HEK293 (cell line): Measurements from ENCODE around the gene NR3C1.
A peak's percentile ranks its signal among the peaks of the same experiment; 100 is the strongest.

Source experiments
- CTCF ChIA-PET: fragments of 350-600 bp; formaldehyde crosslinking; extraction: SDS; loops from one replicate; lab custom pipeline; 2021; ENCODE audit warnings: antibody characterized with exemption; lab: Yijun Ruan, JAX
- POLR2A ChIA-PET: fragments of 300-600 bp; formaldehyde crosslinking; extraction: SDS; loops from one replicate; lab custom pipeline; 2020; ENCODE audit warnings: antibody characterized with exemption, inconsistent platforms; lab: Yijun Ruan, JAX
- H3K27ac ChIP-seq: fragments of 200-500 bp; sonication (Bioruptor generic); 2 replicates; pipeline ENCODE4 v1.5.1; 2014; ENCODE audit warnings: low read depth, low read length, control low read depth, inconsistent platforms; ENCODE audit errors: extremely low read depth
- H3K36me3 ChIP-seq, 2 experiments: fragments of 200-500 bp in 1 of 2; sonication (Bioruptor generic) in 1 of 2; 1 replicate in 1 of 2; 2 replicates in 1 of 2; pipeline ENCODE4 v1.5.1; 2014 to 2017; ENCODE audit warnings: inconsistent platforms in 2 of 2, low read length in 2 of 2; ENCODE audit not compliant: control insufficient read depth in 2 of 2, insufficient read depth in 1 of 2
- H3K4me1 ChIP-seq: fragments of 200-500 bp; sonication (Bioruptor generic); 2 replicates; pipeline ENCODE4 v1.5.1; 2014; ENCODE audit warnings: mild to moderate bottlenecking, low read length, inconsistent platforms; ENCODE audit not compliant: control insufficient read depth, insufficient read depth
- H3K4me3 ChIP-seq: 2 replicates; pipeline ENCODE4 v1.5.1; 2011; ENCODE audit warnings: low read depth, mild to moderate bottlenecking, control low read depth, low read length, moderate library complexity
- H3K9me3 ChIP-seq: fragments of 200-500 bp; sonication (Bioruptor generic); 2 replicates; pipeline ENCODE4 v1.5.1; 2014; ENCODE audit warnings: low read depth, low read length, inconsistent platforms; ENCODE audit not compliant: control insufficient read depth, insufficient read depth
- HOXD13 ChIP-seq: sonication (generic); formaldehyde crosslinking; IDR thresholded peaks from 2 replicates; pipeline ENCODE4 v1.8.0; 2022; ENCODE audit warnings: missing genetic modification reagents, borderline replicate concordance
- OSR2 ChIP-seq: fragments of 450-650 bp; formaldehyde crosslinking; IDR thresholded peaks from 2 replicates; pipeline ENCODE4 v1.5.1; 2016; ENCODE audit warnings: missing biosample characterization, missing genetic modification characterization
- PRDM1 ChIP-seq: fragments of 450-650 bp; formaldehyde crosslinking; IDR thresholded peaks from 2 replicates; pipeline ENCODE4; 2016; ENCODE audit warnings: missing biosample characterization, missing genetic modification characterization
- PRDM10 ChIP-seq: fragments of 450-650 bp; formaldehyde crosslinking; IDR thresholded peaks from 2 replicates; pipeline ENCODE4 v1.5.1; 2016; ENCODE audit warnings: missing biosample characterization, missing genetic modification characterization
- YY2 ChIP-seq: fragments of 450-650 bp; formaldehyde crosslinking; IDR thresholded peaks from 2 replicates; pipeline ENCODE4 v1.5.1; 2016; ENCODE audit warnings: missing biosample characterization, missing genetic modification characterization
- ZBTB17 ChIP-seq: fragments of 450-650 bp; formaldehyde crosslinking; IDR thresholded peaks from 2 replicates; pipeline ENCODE4 v1.5.1; 2016; ENCODE audit warnings: missing biosample characterization, missing genetic modification characterization
- ZBTB20 ChIP-seq: fragments of 450-650 bp; formaldehyde crosslinking; IDR thresholded peaks from 2 replicates; pipeline ENCODE4 v1.5.1; 2016; ENCODE audit warnings: missing biosample characterization, missing genetic modification characterization
- ZFP69B ChIP-seq: fragments of 450-650 bp; formaldehyde crosslinking; IDR thresholded peaks from 2 replicates; pipeline ENCODE4 v1.5.1; 2016; ENCODE audit warnings: missing biosample characterization, missing genetic modification characterization
- ZNF138 ChIP-seq: fragments of 450-650 bp; formaldehyde crosslinking; IDR thresholded peaks from 2 replicates; pipeline ENCODE4 v1.5.1; 2016; ENCODE audit warnings: missing biosample characterization, missing genetic modification characterization, borderline replicate concordance
- ZNF19 ChIP-seq: fragments of 450-650 bp; formaldehyde crosslinking; IDR thresholded peaks from 2 replicates; pipeline ENCODE4; 2016; ENCODE audit warnings: missing biosample characterization, missing genetic modification characterization, low read depth
- ZNF350 ChIP-seq: fragments of 450-650 bp; formaldehyde crosslinking; IDR thresholded peaks from 2 replicates; pipeline ENCODE4 v1.5.0; 2017; ENCODE audit warnings: missing biosample characterization, mild to moderate bottlenecking, missing genetic modification characterization
- ZNF366 ChIP-seq: fragments of 450-650 bp; formaldehyde crosslinking; conservative IDR thresholded peaks from 2 replicates; pipeline ENCODE4 v1.5.1; 2016; ENCODE audit warnings: missing biosample characterization, missing genetic modification characterization
- ZNF37A ChIP-seq: fragments of 450-650 bp; IDR thresholded peaks from 2 replicates; pipeline ENCODE4 v1.5.1; 2018; ENCODE audit warnings: missing biosample characterization, missing genetic modification characterization
- ZNF433 ChIP-seq: fragments of 450-650 bp; formaldehyde crosslinking; IDR thresholded peaks from 2 replicates; pipeline ENCODE4 v1.5.1; 2016; ENCODE audit warnings: missing biosample characterization, missing genetic modification characterization, low read depth
- ZNF514 ChIP-seq: fragments of 450-650 bp; formaldehyde crosslinking; IDR thresholded peaks from 2 replicates; pipeline ENCODE4 v1.5.1; 2016; ENCODE audit warnings: missing biosample characterization, missing genetic modification characterization
- ZNF585B ChIP-seq: fragments of 450-650 bp; formaldehyde crosslinking; IDR thresholded peaks from 2 replicates; pipeline ENCODE4 v1.5.1; 2016; ENCODE audit warnings: missing biosample characterization, missing genetic modification characterization
- ZNF621 ChIP-seq: fragments of 450-650 bp; formaldehyde crosslinking; IDR thresholded peaks from 2 replicates; pipeline ENCODE4 v1.5.1; 2017; ENCODE audit warnings: missing biosample characterization, missing genetic modification characterization
- ZNF623 ChIP-seq: fragments of 450-650 bp; formaldehyde crosslinking; IDR thresholded peaks from 2 replicates; pipeline ENCODE4 v1.5.1; 2016; ENCODE audit warnings: missing biosample characterization, missing genetic modification characterization
- ZNF785 ChIP-seq: fragments of 450-650 bp; formaldehyde crosslinking; IDR thresholded peaks from 2 replicates; pipeline ENCODE4 v1.5.1; 2016; ENCODE audit warnings: missing biosample characterization, missing genetic modification characterization
- ZNF791 ChIP-seq: fragments of 450-650 bp; formaldehyde crosslinking; IDR thresholded peaks from 2 replicates; pipeline ENCODE4 v1.5.1; 2016; ENCODE audit warnings: missing biosample characterization, missing genetic modification characterization
- ZNF792 ChIP-seq: fragments of 450-650 bp; formaldehyde crosslinking; IDR thresholded peaks from 2 replicates; pipeline ENCODE4 v1.5.1; 2016; ENCODE audit warnings: missing biosample characterization, missing genetic modification characterization
- ZSCAN18 ChIP-seq: fragments of 450-650 bp; formaldehyde crosslinking; IDR thresholded peaks from 2 replicates; pipeline ENCODE4 v1.5.1; 2016; ENCODE audit warnings: missing biosample characterization, missing genetic modification characterization
- ZSCAN30 ChIP-seq: fragments of 450-650 bp; IDR thresholded peaks from 2 replicates; pipeline ENCODE4 v1.5.1; 2018; ENCODE audit warnings: missing biosample characterization, mild to moderate bottlenecking, missing genetic modification characterization, moderate library complexity
- ZXDB ChIP-seq: fragments of 450-650 bp; formaldehyde crosslinking; IDR thresholded peaks from 2 replicates; pipeline ENCODE4 v1.5.1; 2016; ENCODE audit warnings: missing biosample characterization, missing genetic modification characterization
- TF ChIP-seq, protein P1 (sequence below): fragments of 450-650 bp; formaldehyde crosslinking; IDR thresholded peaks from 2 replicates; pipeline ENCODE4 v1.5.1; 2016; ENCODE audit warnings: missing biosample characterization, missing genetic modification characterization
- TF ChIP-seq, protein P2 (sequence below): fragments of 450-650 bp; formaldehyde crosslinking; IDR thresholded peaks from 2 replicates; pipeline ENCODE4 v1.5.1; 2016; ENCODE audit warnings: missing biosample characterization, missing genetic modification characterization
- TF ChIP-seq, protein P3 (sequence below): fragments of 450-650 bp; formaldehyde crosslinking; IDR thresholded peaks from 2 replicates; pipeline ENCODE4 v1.5.1; 2016; ENCODE audit warnings: missing biosample characterization, missing genetic modification characterization, borderline replicate concordance

The NR3C1 gene

GRCh38 chr5:143401227-143402016 is 2.1 kb downstream of the NR3C1 start (continued):
- TF ChIP-seq ZNF350: no peak

GRCh38 chr5:143400541-143401226 is 2.8 kb downstream of the NR3C1 start:
- peak overlapping the region; percentile 20; the same call in 1 of the 2 replicates for H3K27ac ChIP-seq
- H3K9me3 ChIP-seq: no peaks in the 10 kb centered on the region
- peak overlapping the region; percentile 95 for H3K4me3 ChIP-seq
- H3K36me3 ChIP-seq: peaks cover 0 to 12% of the 10 kb centered on the region in 2 experiments; a peak in 1 of 3 replicates
- peaks cover 15% of the 10 kb centered on the region for H3K4me1 ChIP-seq
- POLR2A ChIA-PET: interaction anchor here (1.4 kb wide), 1 partner anchor 313 kb away, joined by 4 read pairs; no protein-coding TSS in a partner anchor
- CTCF ChIA-PET: interaction anchor here (0.5 to 2.3 kb wide), 8 partner anchors 10 to 1065 kb away, joined by 3 to 9 read pairs (median 4); no protein-coding TSS in a partner anchor
- TF ChIP-seq ZSCAN30 (tag by site-specific recombination) (no peak), ZNF792 (tag by site-specific recombination) (no peak), PRDM1 (peak; percentile 68; the same call in 1 of the 2 replicates), ZNF623 (no peak), PRDM10 (peak; percentile 39; the same call in 1 of the 2 replicates), ZNF433 (tag by site-specific recombination) (no peak), ZXDB (tag by site-specific recombination) (0 out of 2 replicates have a peak, but pooled peaks have one; percentile 19), ZNF19 (tag by site-specific recombination) (no peak), ZNF621 (tag by site-specific recombination) (no peak), ZFP69B (no peak), ZSCAN18 (tag by site-specific recombination) (no peak), ZBTB20 (tag by site-specific recombination) (no peak), ZNF138 (no peak), YY2 (tag by site-specific recombination) (no peak), ZNF37A (tag by site-specific recombination) (no peak), ZNF785 (tag by site-specific recombination) (no peak), ZNF366 (tag by site-specific recombination) (0 out of 2 replicates have a peak, but pooled peaks have one; percentile 24), HOXD13 (CRISPR knock-in tag) (no peak), OSR2 (tag by site-specific recombination) (no peak), ZNF585B (tag by site-specific recombination) (no peak), ZNF514 (tag by site-specific recombination) (no peak), ZNF791 (tag by site-specific recombination) (no peak), ZBTB17 (tag by site-specific recombination) (peak; percentile 92)
- TF ChIP-seq, protein P1, sequence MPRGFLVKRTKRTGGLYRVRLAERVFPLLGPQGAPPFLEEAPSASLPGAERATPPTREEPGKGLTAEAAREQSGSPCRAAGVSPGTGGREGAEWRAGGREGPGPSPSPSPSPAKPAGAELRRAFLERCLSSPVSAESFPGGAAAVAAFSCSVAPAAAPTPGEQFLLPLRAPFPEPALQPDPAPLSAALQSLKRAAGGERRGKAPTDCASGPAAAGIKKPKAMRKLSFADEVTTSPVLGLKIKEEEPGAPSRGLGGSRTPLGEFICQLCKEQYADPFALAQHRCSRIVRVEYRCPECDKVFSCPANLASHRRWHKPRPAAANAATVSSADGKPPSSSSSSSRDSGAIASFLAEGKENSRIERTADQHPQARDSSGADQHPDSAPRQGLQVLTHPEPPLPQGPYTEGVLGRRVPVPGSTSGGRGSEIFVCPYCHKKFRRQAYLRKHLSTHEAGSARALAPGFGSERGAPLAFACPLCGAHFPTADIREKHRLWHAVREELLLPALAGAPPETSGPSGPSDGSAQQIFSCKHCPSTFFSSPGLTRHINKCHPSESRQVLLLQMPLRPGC (tag by site-specific recombination): no peak
- TF ChIP-seq, protein P2, sequence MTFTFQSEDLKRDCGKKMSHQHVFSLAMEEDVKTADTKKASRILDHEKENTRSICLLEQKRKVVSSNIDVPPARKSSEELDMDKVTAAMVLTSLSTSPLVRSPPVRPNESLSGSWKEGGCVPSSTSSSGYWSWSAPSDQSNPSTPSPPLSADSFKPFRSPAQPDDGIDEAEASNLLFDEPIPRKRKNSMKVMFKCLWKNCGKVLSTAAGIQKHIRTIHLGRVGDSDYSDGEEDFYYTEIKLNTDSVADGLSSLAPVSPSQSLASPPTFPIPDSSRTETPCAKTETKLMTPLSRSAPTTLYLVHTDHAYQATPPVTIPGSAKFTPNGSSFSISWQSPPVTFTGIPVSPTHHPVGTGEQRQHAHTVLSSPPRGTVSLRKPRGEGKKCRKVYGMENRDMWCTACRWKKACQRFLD (tag by site-specific recombination): no peak
- TF ChIP-seq, protein P3, sequence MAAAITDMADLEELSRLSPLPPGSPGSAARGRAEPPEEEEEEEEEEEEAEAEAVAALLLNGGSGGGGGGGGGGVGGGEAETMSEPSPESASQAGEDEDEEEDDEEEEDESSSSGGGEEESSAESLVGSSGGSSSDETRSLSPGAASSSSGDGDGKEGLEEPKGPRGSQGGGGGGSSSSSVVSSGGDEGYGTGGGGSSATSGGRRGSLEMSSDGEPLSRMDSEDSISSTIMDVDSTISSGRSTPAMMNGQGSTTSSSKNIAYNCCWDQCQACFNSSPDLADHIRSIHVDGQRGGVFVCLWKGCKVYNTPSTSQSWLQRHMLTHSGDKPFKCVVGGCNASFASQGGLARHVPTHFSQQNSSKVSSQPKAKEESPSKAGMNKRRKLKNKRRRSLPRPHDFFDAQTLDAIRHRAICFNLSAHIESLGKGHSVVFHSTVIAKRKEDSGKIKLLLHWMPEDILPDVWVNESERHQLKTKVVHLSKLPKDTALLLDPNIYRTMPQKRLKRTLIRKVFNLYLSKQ (tag by site-specific recombination): no peak
